H9 (cell line): Measurements from ENCODE around the gene IL12RB2. TPM values are rescaled to one million over a fixed set of nuclear protein-coding genes. Genes with fewer than 3 reads are reported as not detected.

Experiments
- DNase-seq: peaks from one replicate; pipeline ENCODE4 v3.0.0-alpha.2; 2017
- H2AFZ ChIP-seq: one replicate; pipeline ENCODE4 v1.6.1; 2013; ENCODE audit warnings: mild to moderate bottlenecking, low read length, control low read depth, moderate library complexity
- H2AK5ac ChIP-seq: 2 replicates; pipeline ENCODE4 v1.6.1; 2013; ENCODE audit warnings: low read length, control low read depth, mixed read lengths; ENCODE audit not compliant: insufficient read length
- H2BK120ac ChIP-seq: one replicate; pipeline ENCODE4 v1.6.1; 2013; ENCODE audit warnings: low read depth, mild to moderate bottlenecking, low read length, control low read depth, inconsistent platforms; ENCODE audit not compliant: poor library complexity, severe bottlenecking
- H2BK12ac ChIP-seq: 2 replicates; pipeline ENCODE4 v1.6.1; 2013; ENCODE audit warnings: low read length, control low read depth, mixed read lengths, low read depth; ENCODE audit not compliant: insufficient read length
- H2BK15ac ChIP-seq: 2 replicates; pipeline ENCODE4 v1.6.1; 2013; ENCODE audit warnings: low read depth, low read length, control low read depth
- H2BK20ac ChIP-seq: one replicate; pipeline ENCODE4 v1.6.1; 2013; ENCODE audit warnings: low read depth, mild to moderate bottlenecking, low read length, control low read depth, inconsistent platforms; ENCODE audit not compliant: poor library complexity, severe bottlenecking
- H2BK5ac ChIP-seq: 2 replicates; pipeline ENCODE4 v1.6.1; 2013; ENCODE audit warnings: low read length, control low read depth, mixed read lengths; ENCODE audit not compliant: insufficient read length
- H3K14ac ChIP-seq: 2 replicates; pipeline ENCODE4 v1.6.1; 2013; ENCODE audit warnings: low read length, control low read depth; ENCODE audit not compliant: insufficient read depth
- H3K18ac ChIP-seq: 2 replicates; pipeline ENCODE4 v1.6.1; 2013; ENCODE audit warnings: low read depth, mild to moderate bottlenecking, mixed read lengths, low read length, control low read depth; ENCODE audit not compliant: insufficient read length
- H3K23ac ChIP-seq: 2 replicates; pipeline ENCODE4 v1.6.1; 2013; ENCODE audit warnings: low read length, control low read depth, mixed read lengths, low read depth; ENCODE audit not compliant: insufficient read length
- H3K23me2 ChIP-seq: 2 replicates; pipeline ENCODE4 v1.6.1; 2013; ENCODE audit warnings: low read depth, mild to moderate bottlenecking, mixed read lengths, low read length, control low read depth; ENCODE audit not compliant: insufficient read length, poor library complexity, severe bottlenecking
- H3K27ac ChIP-seq: 2 replicates; pipeline ENCODE4 v1.5.1; 2013; ENCODE audit warnings: low read length, control low read depth, mixed read lengths, low read depth; ENCODE audit not compliant: insufficient read length
- H3K27me3 ChIP-seq: 2 replicates; pipeline ENCODE4 v1.6.1; 2013; ENCODE audit warnings: low read length, control low read depth, inconsistent platforms; ENCODE audit not compliant: insufficient read depth
- H3K4ac ChIP-seq: 2 replicates; pipeline ENCODE4 v1.6.1; 2013; ENCODE audit warnings: low read depth, mild to moderate bottlenecking, control low read depth, inconsistent platforms, low read length, moderate library complexity
- H3K4me1 ChIP-seq: 2 replicates; pipeline ENCODE4 v1.6.1; 2013; ENCODE audit warnings: low read length, control low read depth, inconsistent platforms; ENCODE audit not compliant: insufficient read depth
- H3K4me2 ChIP-seq: 2 replicates; pipeline ENCODE4 v1.6.1; 2013; ENCODE audit warnings: low read length, control low read depth, mixed read lengths; ENCODE audit not compliant: insufficient read length, insufficient read depth
- H3K56ac ChIP-seq: 2 replicates; pipeline ENCODE4 v1.6.1; 2013; ENCODE audit warnings: low read depth, mild to moderate bottlenecking, mixed read lengths, low read length, control low read depth; ENCODE audit not compliant: insufficient read length
- H3K79me1 ChIP-seq: 2 replicates; pipeline ENCODE4 v1.6.1; 2013; ENCODE audit warnings: low read depth, mild to moderate bottlenecking, moderate library complexity, low read length, control low read depth, inconsistent platforms; ENCODE audit not compliant: insufficient read depth, poor library complexity, severe bottlenecking
- H3K79me2 ChIP-seq: 2 replicates; pipeline ENCODE4 v1.6.1; 2013; ENCODE audit warnings: low read length, control low read depth, inconsistent platforms; ENCODE audit not compliant: insufficient read depth
- H3K9ac ChIP-seq: 2 replicates; pipeline ENCODE4 v1.6.1; 2013; ENCODE audit warnings: low read length, control low read depth, mixed read lengths; ENCODE audit not compliant: insufficient read length; ENCODE audit errors: extremely low read depth
- H3K9me3 ChIP-seq: one replicate; pipeline ENCODE4 v1.6.1; 2013; ENCODE audit warnings: low read depth, low read length, inconsistent platforms; ENCODE audit not compliant: control insufficient read depth
- H3T11ph ChIP-seq: one replicate; pipeline ENCODE4 v1.6.1; 2013; ENCODE audit warnings: mild to moderate bottlenecking, low read length, control low read depth, inconsistent platforms
- H4K20me1 ChIP-seq: one replicate; pipeline ENCODE4 v1.6.1; 2013; ENCODE audit not compliant: control insufficient read depth, insufficient read length, insufficient read depth
- H4K5ac ChIP-seq: 2 replicates; pipeline ENCODE4 v1.6.1; 2013; ENCODE audit warnings: low read depth, mild to moderate bottlenecking, mixed read lengths, low read length, control low read depth; ENCODE audit not compliant: insufficient read length
- H4K8ac ChIP-seq: replicated peaks from 2 replicates; pipeline ENCODE4 v1.6.1; 2013; ENCODE audit warnings: low read length, control low read depth, mixed read lengths, low read depth; ENCODE audit not compliant: insufficient read length
- H4K91ac ChIP-seq: 2 replicates; pipeline ENCODE4 v1.6.1; 2013; ENCODE audit warnings: low read depth, mild to moderate bottlenecking, moderate library complexity, mixed read lengths, low read length, control low read depth; ENCODE audit not compliant: insufficient read length
- H3K27ac Mint-ChIP-seq, 3 experiments: 2 replicates in 2 of 3; 3 replicates in 1 of 3; pipeline ENCODE4 v1.8.0; 2020 to 2021; ENCODE audit warnings: mixed read lengths in 3 of 3, mild to moderate bottlenecking in 1 of 3, moderate library complexity in 1 of 3
- H3K27me3 Mint-ChIP-seq: 2 replicates; pipeline ENCODE4 v1.8.0; 2021; ENCODE audit warnings: low read depth, mild to moderate bottlenecking, moderate library complexity, mixed read lengths
- H3K36me3 Mint-ChIP-seq, 3 experiments: 2 replicates in 2 of 3; 3 replicates in 1 of 3; pipeline ENCODE4 v1.8.0; 2020 to 2021; ENCODE audit warnings: low read depth in 3 of 3, mixed read lengths in 3 of 3; ENCODE audit not compliant: insufficient read depth in 1 of 3
- H3K4me1 Mint-ChIP-seq, 2 experiments: 2 replicates each; pipeline ENCODE4 v1.8.0; 2020; ENCODE audit warnings: mixed read lengths in 2 of 2
- H3K4me3 Mint-ChIP-seq, 2 experiments: 2 replicates in 1 of 2; 3 replicates in 1 of 2; pipeline ENCODE4 v1.8.0; 2020 to 2021; ENCODE audit warnings: mild to moderate bottlenecking in 2 of 2, mixed read lengths in 2 of 2, moderate library complexity in 1 of 2
- H3K9me3 Mint-ChIP-seq, 2 experiments: 2 replicates in 1 of 2; 3 replicates in 1 of 2; pipeline ENCODE4 v1.8.0; 2020; ENCODE audit warnings: mild to moderate bottlenecking in 2 of 2, mixed read lengths in 2 of 2, moderate library complexity in 1 of 2
- CTCF ChIP-seq: fragments of 200-600 bp; sonication (generic); conservative IDR thresholded peaks from 3 replicates; pipeline ENCODE4 v1.8.0; 2021; ENCODE audit warnings: antibody characterized with exemption, mild to moderate bottlenecking
- WGBS: extraction: QIAGEN DNeasy Blood & Tissue Kit; methylation state at CpG from one replicate; pipeline ENCODE4 v1.1.7; 2013; ENCODE audit warnings: missing lambda C conversion rate, low lambda C conversion rate, mixed read lengths; ENCODE audit not compliant: insufficient read length; ENCODE audit errors: extremely low coverage; 5-methylcytosine and 5-hydroxymethylcytosine counted together
- total RNA-seq: library from RNA; stranded (reverse); gene quantifications from 2 replicates; pipeline ENCODE4 v1.2.1, GENCODE V29; 2021

IL12RB2 gene
- total RNA-seq, 1 experiment from 2014 or later, result 0.77 TPM

GRCh38 chr1:67350783-67351182 is 43.1 kb downstream of the IL12RB2 start:
- TF ChIP-seq CTCF, result no peak
- H3K9me3 Mint-ChIP-seq, result no peaks in the 10 kb centered on the region
- H2BK12ac ChIP-seq, result no peak overlapping the region

More at GRCh38 chr1:67350783-67351182, 43.1 kb downstream of the IL12RB2 start:
- H3K14ac ChIP-seq, result no peak overlapping the region
- no peak overlapping the region for H3K9ac ChIP-seq
- Mint-ChIP-seq H3K4me1 (peaks cover 17 to 19% of the 10 kb centered on the region in 2 experiments), H3K27ac (no peak overlapping the region), H3K4me3 (no peak overlapping the region), H3K27me3 (peaks cover 9% of the 10 kb centered on the region), H3K36me3 (no peaks in the 10 kb centered on the region)
- H3K18ac ChIP-seq, result no peak overlapping the region
- no peak overlapping the region for H2BK20ac ChIP-seq
- H3K27me3 ChIP-seq, result no peaks in the 10 kb centered on the region
- H3K23ac ChIP-seq, result no peak overlapping the region
- H3K4me2 ChIP-seq, result no peak overlapping the region
- no peak overlapping the region for H3T11ph ChIP-seq
- H4K5ac ChIP-seq, result no peak overlapping the region
- WGBS, result no CpG with 5 or more reads among the region's 2 CpGs
- H2BK120ac ChIP-seq, result no peak overlapping the region
- no peak overlapping the region for H2AFZ ChIP-seq
- no peaks in the 10 kb centered on the region for H3K79me1 ChIP-seq
- no peak for DNase-seq
- H3K23me2 ChIP-seq, result no peaks in the 10 kb centered on the region
- no peak overlapping the region for H3K4ac ChIP-seq
- H3K27ac ChIP-seq, result no peak overlapping the region
- H4K20me1 ChIP-seq, result no peaks in the 10 kb centered on the region
- no peaks in the 10 kb centered on the region for H3K79me2 ChIP-seq
- no peak overlapping the region for H3K56ac ChIP-seq
- H3K4me1 ChIP-seq, result no peaks in the 10 kb centered on the region; the same call in 1 of the 2 replicates
- H2BK15ac ChIP-seq, result no peak overlapping the region
- H2AK5ac ChIP-seq, result no peak overlapping the region
- H3K9me3 ChIP-seq, result no peaks in the 10 kb centered on the region
- H4K8ac ChIP-seq, result no peak overlapping the region
- H4K91ac ChIP-seq, result no peak overlapping the region
- H2BK5ac ChIP-seq, result no peak overlapping the region
